ENCODE measurements around the gene LYST.

The LYST gene

DNA sequence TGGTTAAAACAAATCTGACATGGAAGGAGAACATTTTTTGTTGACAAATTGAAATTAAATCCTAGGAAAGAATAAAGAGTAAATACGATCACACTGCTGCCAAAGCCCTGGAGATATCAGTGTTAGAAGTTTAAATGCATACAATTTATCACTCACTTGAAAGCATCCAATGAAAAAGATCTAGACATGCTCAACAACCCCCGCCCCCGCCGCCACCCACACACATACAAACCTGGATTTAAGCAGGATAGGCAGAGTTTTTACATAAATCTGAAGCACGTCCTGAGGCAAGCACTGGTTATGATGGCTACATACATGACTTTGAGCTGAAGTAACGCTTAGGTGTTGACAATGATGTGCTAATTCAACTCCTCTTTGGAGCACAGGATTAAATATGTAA is 58.5 kb downstream of the LYST start:
- no peaks in the 10 kb centered on the region for H3K9me3 ChIP-seq (ENCODE audit: insufficient read depth, low read length)
- no peaks in the 10 kb centered on the region for H3K9me2 ChIP-seq (replicated peaks; ENCODE audit: insufficient read depth, low read length)
- H3F3A ChIP-seq (ENCODE audit: insufficient read depth) = no peaks in the 10 kb centered on the region
- H4K20me1 ChIP-seq (ENCODE audit: low read depth, low read length) = no peaks in the 10 kb centered on the region
- no peaks in the 10 kb centered on the region for H3K79me2 ChIP-seq (ENCODE audit: insufficient read depth, low read length)
- H3K27me3 ChIP-seq (ENCODE audit: low read length) = no peaks in the 10 kb centered on the region
- no peaks in the 10 kb centered on the region for H3K36me3 ChIP-seq (ENCODE audit: low read length)
- H3K4me2 ChIP-seq (ENCODE audit: low read depth, low read length, poor library complexity, severe bottlenecking) = no peak overlapping the region
- no peak overlapping the region for H3K9ac ChIP-seq (ENCODE audit: low read length)
- H3K4me3 ChIP-seq (ENCODE audit: insufficient read depth, low read length, poor library complexity, severe bottlenecking) = no peak overlapping the region
- H2AFZ ChIP-seq (ENCODE audit: low read depth, low read length, severe bottlenecking) = no peak overlapping the region
- TF ChIP-seq, protein P1, sequence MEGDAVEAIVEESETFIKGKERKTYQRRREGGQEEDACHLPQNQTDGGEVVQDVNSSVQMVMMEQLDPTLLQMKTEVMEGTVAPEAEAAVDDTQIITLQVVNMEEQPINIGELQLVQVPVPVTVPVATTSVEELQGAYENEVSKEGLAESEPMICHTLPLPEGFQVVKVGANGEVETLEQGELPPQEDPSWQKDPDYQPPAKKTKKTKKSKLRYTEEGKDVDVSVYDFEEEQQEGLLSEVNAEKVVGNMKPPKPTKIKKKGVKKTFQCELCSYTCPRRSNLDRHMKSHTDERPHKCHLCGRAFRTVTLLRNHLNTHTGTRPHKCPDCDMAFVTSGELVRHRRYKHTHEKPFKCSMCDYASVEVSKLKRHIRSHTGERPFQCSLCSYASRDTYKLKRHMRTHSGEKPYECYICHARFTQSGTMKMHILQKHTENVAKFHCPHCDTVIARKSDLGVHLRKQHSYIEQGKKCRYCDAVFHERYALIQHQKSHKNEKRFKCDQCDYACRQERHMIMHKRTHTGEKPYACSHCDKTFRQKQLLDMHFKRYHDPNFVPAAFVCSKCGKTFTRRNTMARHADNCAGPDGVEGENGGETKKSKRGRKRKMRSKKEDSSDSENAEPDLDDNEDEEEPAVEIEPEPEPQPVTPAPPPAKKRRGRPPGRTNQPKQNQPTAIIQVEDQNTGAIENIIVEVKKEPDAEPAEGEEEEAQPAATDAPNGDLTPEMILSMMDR (IDR thresholded peaks at IDR 0.05; ENCODE audit: insufficient read depth, low read length, poor library complexity, severe bottlenecking) = no peak
- TF ChIP-seq EZH2phosphoT487 (conservative IDR thresholded peaks at IDR 0.05; ENCODE audit: low read length) = no peak
- no peak overlapping the region for H3K27ac ChIP-seq (ENCODE audit: low read depth, low read length)

DNA sequence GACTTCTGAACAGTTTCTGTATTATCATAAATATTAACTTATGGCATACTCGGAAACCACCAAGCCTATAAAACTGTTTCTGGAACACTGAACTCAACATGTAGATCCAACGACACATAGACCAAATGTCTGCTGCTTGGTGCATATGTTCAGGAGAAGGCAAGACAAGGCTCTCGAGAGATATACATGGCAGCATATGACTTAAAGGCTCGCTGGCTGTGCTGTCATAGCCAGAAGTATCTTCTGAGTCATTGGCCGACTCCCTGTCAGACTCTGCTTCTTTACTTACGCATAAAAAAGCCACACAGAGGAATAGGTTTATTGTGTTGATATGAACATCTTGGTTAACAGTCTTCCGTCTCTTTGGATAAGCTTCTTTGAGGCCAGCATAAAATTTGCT is 60.6 kb downstream of the LYST start:
- no peak overlapping the region for H3K4me2 ChIP-seq (ENCODE audit: low read depth, low read length, poor library complexity, severe bottlenecking)
- no peak overlapping the region for H2AFZ ChIP-seq (ENCODE audit: low read depth, low read length, severe bottlenecking)
- H3K36me3 ChIP-seq (ENCODE audit: low read length) = no peaks in the 10 kb centered on the region
- no peaks in the 10 kb centered on the region for H3K9me3 ChIP-seq (ENCODE audit: insufficient read depth, low read length)
- H4K20me1 ChIP-seq (ENCODE audit: low read depth, low read length) = no peaks in the 10 kb centered on the region
- H3K4me3 ChIP-seq (ENCODE audit: insufficient read depth, low read length, poor library complexity, severe bottlenecking) = no peak overlapping the region
- no peak overlapping the region for H3K27ac ChIP-seq (ENCODE audit: low read depth, low read length)
- no peaks in the 10 kb centered on the region for H3K79me2 ChIP-seq (ENCODE audit: insufficient read depth, low read length)
- no peaks in the 10 kb centered on the region for H3F3A ChIP-seq (ENCODE audit: insufficient read depth)
- H3K9ac ChIP-seq (ENCODE audit: low read length) = no peak overlapping the region
- no peaks in the 10 kb centered on the region for H3K27me3 ChIP-seq (ENCODE audit: low read length)
- TF ChIP-seq EZH2phosphoT487 (conservative IDR thresholded peaks at IDR 0.05; ENCODE audit: low read length) = no peak
- TF ChIP-seq, protein P1 (IDR thresholded peaks at IDR 0.05; ENCODE audit: insufficient read depth, low read length, poor library complexity, severe bottlenecking) = no peak
- H3K9me2 ChIP-seq (replicated peaks; ENCODE audit: insufficient read depth, low read length) = no peaks in the 10 kb centered on the region

DNA sequence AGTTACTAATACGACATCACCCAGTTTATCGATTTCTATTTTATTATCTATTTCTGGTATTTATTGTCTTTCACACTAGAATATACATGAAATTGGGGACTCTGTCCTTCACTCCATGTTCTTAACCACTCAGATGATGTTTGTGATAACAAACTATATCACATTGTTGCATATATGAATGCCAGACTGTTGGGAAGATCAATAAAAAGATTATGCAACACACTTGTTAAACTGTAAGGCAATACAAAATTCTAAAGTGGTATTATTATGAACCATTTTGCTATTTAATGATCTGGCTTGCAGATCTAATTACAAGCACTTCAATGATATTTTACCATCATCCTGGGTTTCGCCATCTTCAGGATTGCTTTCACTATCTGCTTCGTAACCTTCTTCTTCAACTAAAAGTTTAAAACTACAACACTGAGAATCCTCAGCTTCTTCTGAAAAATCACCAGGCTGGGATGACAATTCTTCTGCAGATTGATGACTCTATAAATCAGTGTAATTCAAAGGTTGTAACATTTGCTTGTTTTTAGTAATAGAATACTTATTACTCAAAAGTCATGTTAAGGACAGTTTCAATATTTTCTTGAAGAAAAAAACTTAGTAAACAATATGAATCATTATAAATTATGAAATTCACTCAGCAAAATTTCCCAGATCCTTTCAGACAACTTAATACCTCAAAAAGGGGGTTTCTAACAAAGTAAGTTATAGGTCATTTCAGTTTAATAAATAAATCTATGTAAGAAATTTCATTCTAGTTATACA is 63.9 kb downstream of the LYST start:
- Histone ChIP-seq H3K79me2 (ENCODE audit: insufficient read depth, low read length) (no peaks in the 10 kb centered on the region), H3K4me3 (ENCODE audit: insufficient read depth, low read length, poor library complexity, severe bottlenecking) (no peak overlapping the region), H3K9me2 (replicated peaks; ENCODE audit: insufficient read depth, low read length) (no peaks in the 10 kb centered on the region), H3K27ac (ENCODE audit: low read depth, low read length) (no peak overlapping the region), H3K9me3 (ENCODE audit: insufficient read depth, low read length) (no peaks in the 10 kb centered on the region), H3F3A (ENCODE audit: insufficient read depth) (no peaks in the 10 kb centered on the region), H2AFZ (ENCODE audit: low read depth, low read length, severe bottlenecking) (no peak overlapping the region), H4K20me1 (ENCODE audit: low read depth, low read length) (no peaks in the 10 kb centered on the region), H3K9ac (ENCODE audit: low read length) (no peak overlapping the region), H3K36me3 (ENCODE audit: low read length) (no peaks in the 10 kb centered on the region), H3K27me3 (ENCODE audit: low read length) (no peaks in the 10 kb centered on the region), H3K4me2 (ENCODE audit: low read depth, low read length, poor library complexity, severe bottlenecking) (no peak overlapping the region)
- no peak for TF ChIP-seq EZH2phosphoT487 (conservative IDR thresholded peaks at IDR 0.05; ENCODE audit: low read length)
- TF ChIP-seq, protein P1 (IDR thresholded peaks at IDR 0.05; ENCODE audit: insufficient read depth, low read length, poor library complexity, severe bottlenecking) = no peak
